Measurements from ENCODE around the gene PRKG1.
"Not testable (repeated sequence)": the region's sequence is repeated elsewhere in the genome, so short reads cannot be mapped to it uniquely, and the experiment has no call there.

The PRKG1 gene

DNA sequence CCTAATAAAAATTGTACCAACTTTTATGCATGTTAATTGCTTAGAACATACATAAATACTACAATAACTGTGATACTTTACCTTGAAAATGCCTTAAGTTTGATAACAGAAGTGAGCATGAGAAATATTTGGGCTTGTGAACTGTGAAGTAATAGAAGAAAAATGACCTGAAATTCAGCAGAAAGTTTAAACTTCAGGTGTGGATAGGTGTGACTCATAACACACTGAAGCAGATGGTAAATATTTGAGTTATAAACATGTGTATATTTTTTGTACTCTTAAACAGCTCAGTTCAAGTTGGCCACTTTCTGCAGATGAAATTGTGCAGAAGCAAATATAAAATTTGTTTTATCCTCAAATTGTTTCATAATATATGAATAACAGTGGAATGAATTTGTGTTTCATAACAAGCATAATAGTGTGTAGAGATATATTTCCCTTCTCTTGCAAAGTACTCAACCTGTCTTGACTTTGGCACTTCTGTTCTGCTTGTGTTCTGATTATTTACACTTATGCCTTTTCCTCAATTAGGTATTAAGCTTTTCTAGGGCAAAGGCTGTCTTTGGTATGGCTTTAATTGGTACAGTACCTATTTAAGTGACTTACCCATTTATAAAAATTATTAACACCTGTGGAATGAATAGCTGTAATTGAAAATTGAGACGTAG is 122.4 kb downstream of the PRKG1 start:
- no peak for TF ChIP-seq CTCF (IDR thresholded peaks at IDR 0.05; ENCODE audit: insufficient read depth, low read depth, low read length, missing control alignments)
- DNase-seq (ENCODE audit: low read depth), result no peak
- H3K4me3 ChIP-seq (ENCODE audit: low read depth, low read length), result no peak overlapping the region

DNA sequence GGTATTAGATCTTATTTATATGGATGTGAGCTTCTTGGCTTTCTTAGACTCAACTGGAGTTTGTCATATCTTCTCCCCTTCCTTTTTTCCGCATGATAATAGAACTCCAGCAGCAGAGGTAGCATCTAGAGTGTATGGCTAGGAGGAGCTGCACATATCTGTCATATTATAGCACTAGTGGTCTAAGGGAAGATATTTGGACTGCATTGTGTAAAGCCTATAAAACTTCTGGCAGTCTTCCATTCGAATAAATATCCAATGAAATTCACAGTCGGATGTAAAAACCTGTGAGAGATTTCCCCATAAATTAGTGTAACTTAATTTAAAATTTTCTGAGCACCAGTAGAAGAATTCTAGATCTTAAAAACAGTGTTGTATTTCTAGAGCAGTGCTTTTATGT is 123.9 kb downstream of the PRKG1 start:
- no peak for DNase-seq (ENCODE audit: low read depth)
- no peak for TF ChIP-seq CTCF (IDR thresholded peaks at IDR 0.05; ENCODE audit: insufficient read depth, low read depth, low read length, missing control alignments)
- H3K4me3 ChIP-seq (ENCODE audit: low read depth, low read length), result no peak overlapping the region

DNA sequence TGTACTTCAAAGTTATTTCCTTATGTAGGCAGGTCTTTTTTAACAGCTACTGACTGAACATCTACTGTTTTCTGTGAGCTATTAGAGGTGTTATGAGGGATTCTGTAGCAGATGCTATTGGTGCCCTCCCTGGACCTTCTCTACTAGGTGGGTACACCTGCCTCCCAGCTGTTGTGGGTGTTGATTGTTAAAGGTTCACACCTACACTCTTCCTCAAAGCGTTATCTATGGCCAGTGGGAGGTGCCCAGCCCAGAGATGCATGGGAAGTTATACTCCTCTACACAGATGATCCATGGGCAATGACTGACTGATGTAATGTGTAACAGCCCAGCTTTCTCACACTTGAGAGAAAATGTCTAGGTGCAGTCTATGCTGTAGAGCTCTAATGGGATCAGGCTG is 127.7 kb downstream of the PRKG1 start:
- TF ChIP-seq CTCF (IDR thresholded peaks at IDR 0.05; ENCODE audit: insufficient read depth, low read depth, low read length, missing control alignments), result no peak
- DNase-seq (ENCODE audit: low read depth), result no peak
- no peak overlapping the region for H3K4me3 ChIP-seq (ENCODE audit: low read depth, low read length)

GRCh38 chr10:51203359-51203758 is 129.1 kb downstream of the PRKG1 start:
- TF ChIP-seq CTCF (IDR thresholded peaks at IDR 0.05; ENCODE audit: insufficient read depth, low read depth, low read length, missing control alignments), result no peak
- no peak overlapping the region for H3K4me3 ChIP-seq (ENCODE audit: low read depth, low read length)
- no peak for DNase-seq (ENCODE audit: low read depth)

GRCh38 chr10:51204066-51204465 is 129.8 kb downstream of the PRKG1 start:
- no peak for DNase-seq (ENCODE audit: low read depth)
- no peak for TF ChIP-seq CTCF (IDR thresholded peaks at IDR 0.05; ENCODE audit: insufficient read depth, low read depth, low read length, missing control alignments)
- no peak overlapping the region for H3K4me3 ChIP-seq (ENCODE audit: low read depth, low read length)

GRCh38 chr10:51204701-51205100 is 130.4 kb downstream of the PRKG1 start:
- no peak overlapping the region for H3K4me3 ChIP-seq (ENCODE audit: low read depth, low read length)
- DNase-seq (ENCODE audit: low read depth), result no peak
- no peak for TF ChIP-seq CTCF (IDR thresholded peaks at IDR 0.05; ENCODE audit: insufficient read depth, low read depth, low read length, missing control alignments)

GRCh38 chr10:51206500-51206899 is 132.2 kb downstream of the PRKG1 start:
- H3K4me3 ChIP-seq (ENCODE audit: low read depth, low read length), result no peak overlapping the region
- no peak for DNase-seq (ENCODE audit: low read depth)
- no peak for TF ChIP-seq CTCF (IDR thresholded peaks at IDR 0.05; ENCODE audit: insufficient read depth, low read depth, low read length, missing control alignments)

- not testable (repeated sequence) for H3K4me3 ChIP-seq (ENCODE audit: low read depth, low read length); DNase-seq (ENCODE audit: low read depth)
Measured at GRCh38 chr10:51212937-51213336, 138.7 kb downstream of the PRKG1 start.
